K562 (cell line): ENCODE results near the gene HSD17B12. TPM values are rescaled to one million over a fixed set of nuclear protein-coding genes. Genes with fewer than 3 reads are reported as not detected.

Source experiments
- ATAC-seq: fragments of 200-7000 bp; cut with Tn5 transposase; 3 replicates; pipeline ENCODE4 v1.9.1; 2020; ENCODE audit warnings: moderate library complexity
- BruUV-seq: library from RNA; stranded (reverse); fragments of 400-500 nt; replicated peaks from 2 replicates; lab custom pipeline; 2021; lab: Mats Ljungman, UMichigan
- CTCF ChIA-PET: fragments of 300-600 bp; formaldehyde crosslinking; extraction: SDS; loops from one replicate; lab custom pipeline; 2021; ENCODE audit warnings: low intra/inter-chr PET ratio; lab: Yijun Ruan, JAX
- POLR2A ChIA-PET: fragments of 300-600, 350-650 bp; sonication (Branson Sonifier 250); formaldehyde crosslinking; extraction: SDS; loops from one replicate; lab custom pipeline; 2021; ENCODE audit warnings: antibody characterized with exemption, inconsistent platforms; lab: Yijun Ruan, JAX
- DNase-seq, 4 experiments: peaks; one replicate each; pipeline versions ENCODE4 v3.0.0 to v3.0.0-alpha.2; 2011 to 2018; ENCODE audit warnings: low spot score in 3 of 4, mixed read lengths in 3 of 4; ENCODE audit errors: extremely low read depth in 1 of 4
- FAIRE-seq: peaks from 2 replicates; lab custom pipeline; 2011; peaks lifted over from hg19 to GRCh38; lab: Jason Lieb, UNC
- H2AFZ ChIP-seq: 2 replicates; pipeline ENCODE4 v1.6.0; 2011; ENCODE audit warnings: low read depth, low read length, control low read depth, inconsistent platforms
- H3K27ac ChIP-seq: fragments of 200-600 bp; 3 replicates; pipeline ENCODE4 v1.8.0; 2011; ENCODE audit warnings: low read depth, mild to moderate bottlenecking, control low read depth, inconsistent platforms, low read length, moderate library complexity, mixed read lengths; ENCODE audit errors: extremely low read depth
- H3K27me3 ChIP-seq, 2 experiments: fragments of 300-600 bp in 1 of 2; 2 replicates in 1 of 2; 3 replicates in 1 of 2; pipeline versions ENCODE4 v1.6.0 to v1.8.0; 2011; ENCODE audit warnings: inconsistent platforms in 2 of 2, low read length in 2 of 2, mild to moderate bottlenecking in 1 of 2, mixed read lengths in 1 of 2, moderate library complexity in 1 of 2; ENCODE audit not compliant: control insufficient read depth in 2 of 2, insufficient read depth in 2 of 2
- H3K36me3 ChIP-seq: fragments of 300-600 bp; 3 replicates; pipeline ENCODE4 v1.8.0; 2011; ENCODE audit warnings: mild to moderate bottlenecking, low read length, inconsistent platforms; ENCODE audit not compliant: control insufficient read depth, insufficient read depth
- H3K4me1 ChIP-seq, 2 experiments: fragments of 200-600 bp in 1 of 2; replicated peaks in 1 of 2; 2 replicates in 1 of 2; 3 replicates in 1 of 2; pipeline versions ENCODE4 v1.5.1 to v1.8.0; 2011; ENCODE audit warnings: inconsistent platforms in 2 of 2, low read length in 2 of 2, mild to moderate bottlenecking in 1 of 2, mixed read lengths in 1 of 2, moderate library complexity in 1 of 2; ENCODE audit not compliant: control insufficient read depth in 2 of 2, insufficient read depth in 2 of 2
- H3K4me2 ChIP-seq: 2 replicates; pipeline ENCODE4 v1.6.1; 2011; ENCODE audit warnings: low read length, control low read depth, inconsistent platforms, mixed read lengths; ENCODE audit not compliant: insufficient read depth
- H3K4me3 ChIP-seq: fragments of 200-600 bp; sonication (generic), shearing (Covaris generic); 2 replicates; pipeline ENCODE4 v1.5.1; 2016; ENCODE audit warnings: control low read depth, inconsistent platforms
- H3K79me2 ChIP-seq: fragments of 200-600 bp; 3 replicates; pipeline ENCODE4 v1.8.0; 2011; ENCODE audit warnings: low read length, inconsistent platforms; ENCODE audit not compliant: control insufficient read depth, insufficient read depth
- H3K9ac ChIP-seq, 2 experiments: 2 replicates each; pipeline versions ENCODE4 v1.6.0 to v1.6.1; 2011; ENCODE audit warnings: low read depth in 2 of 2, low read length in 2 of 2, control low read depth in 1 of 2, inconsistent platforms in 1 of 2, mild to moderate bottlenecking in 1 of 2, mixed read lengths in 1 of 2; ENCODE audit not compliant: insufficient read depth in 1 of 2
- H3K9me1 ChIP-seq: one replicate; pipeline ENCODE4 v1.6.0; 2011; ENCODE audit warnings: inconsistent platforms, mild to moderate bottlenecking, low read length, moderate library complexity; ENCODE audit not compliant: control insufficient read depth, insufficient read depth
- H3K9me3 ChIP-seq: replicated peaks from 2 replicates; pipeline ENCODE4 v1.5.1; 2011; ENCODE audit warnings: low read depth, low read length, inconsistent platforms; ENCODE audit not compliant: control insufficient read depth, insufficient read depth
- H4K20me1 ChIP-seq: replicated peaks from 2 replicates; pipeline ENCODE4 v1.6.1; 2011; ENCODE audit warnings: low read length, inconsistent platforms, mixed read lengths; ENCODE audit not compliant: control insufficient read depth, insufficient read depth
- BMI1 ChIP-seq: fragments of 150-350 bp; IDR thresholded peaks from 2 replicates; pipeline ENCODE4 v1.6.1; 2014; ENCODE audit warnings: low read length
- BRF1 ChIP-seq: IDR thresholded peaks from 3 replicates; pipeline ENCODE4 v1.6.1; 2011; ENCODE audit warnings: borderline replicate concordance, mild to moderate bottlenecking; ENCODE audit not compliant: insufficient read length; ENCODE audit errors: extremely low read depth
- CBFB ChIP-seq: sonication (generic); formaldehyde crosslinking; IDR thresholded peaks from 2 replicates; pipeline ENCODE4 v1.4.0; 2020; ENCODE audit warnings: mild to moderate bottlenecking, missing genetic modification reagents
- E2F1 ChIP-seq: sonication (generic); formaldehyde crosslinking; IDR thresholded peaks from 2 replicates; pipeline ENCODE4 v1.8.1; 2023; ENCODE audit warnings: mild to moderate bottlenecking, missing genetic modification reagents, moderate library complexity
- FOSL1 ChIP-seq: fragments of 200-800 bp; sonication (Bioruptor generic); conservative IDR thresholded peaks from 2 replicates; pipeline ENCODE4 v1.6.1; 2016; ENCODE audit warnings: missing genetic modification characterization, missing compliant biosample characterization
- NCOR1 ChIP-seq: fragments of 450-650 bp; IDR thresholded peaks from 2 replicates; pipeline ENCODE4 v1.6.1; 2016; ENCODE audit warnings: mild to moderate bottlenecking, moderate library complexity
- NR2C2 ChIP-seq, 2 experiments: fragments of 200-800 bp in 1 of 2; sonication (Bioruptor generic) in 1 of 2; sonication (generic) in 1 of 2; formaldehyde crosslinking in 1 of 2; IDR thresholded peaks; 2 replicates each; pipeline versions ENCODE4 v1.6.1 to v1.8.0; 2016 to 2022; ENCODE audit warnings: mild to moderate bottlenecking in 1 of 2, missing compliant biosample characterization in 1 of 2, missing genetic modification characterization in 1 of 2, missing genetic modification reagents in 1 of 2
- NUFIP1 ChIP-seq: fragments of 450-650 bp; IDR thresholded peaks from 2 replicates; pipeline ENCODE4 v1.6.1; 2018; ENCODE audit not compliant: partially characterized antibody
- RAD51 ChIP-seq: fragments of 450-650 bp; IDR thresholded peaks from 2 replicates; pipeline ENCODE4 v1.7.1; 2016; ENCODE audit warnings: low read depth, mild to moderate bottlenecking, borderline replicate concordance
- RBM17 ChIP-seq: fragments of 200-400 bp; formaldehyde crosslinking; IDR thresholded peaks from 2 replicates; pipeline ENCODE4 v1.6.1; 2017; ENCODE audit warnings: low read depth, mild to moderate bottlenecking, low read length, borderline replicate concordance
- SPI1 ChIP-seq: IDR thresholded peaks from 2 replicates; pipeline ENCODE4 v1.6.1; 2011; ENCODE audit warnings: low read depth, low read length, control low read depth, borderline replicate concordance
- TGIF2 ChIP-seq: sonication (generic); formaldehyde crosslinking; IDR thresholded peaks from 2 replicates; pipeline ENCODE4 v1.8.1; 2022; ENCODE audit warnings: mild to moderate bottlenecking, missing genetic modification reagents, moderate library complexity
- U2AF2 ChIP-seq: fragments of 200-400 bp; formaldehyde crosslinking; optimal IDR thresholded peaks from 2 replicates; pipeline ENCODE3; 2017; ENCODE audit warnings: low read depth, mild to moderate bottlenecking, low read length
- ZNF143 ChIP-seq: sonication (generic); formaldehyde crosslinking; IDR thresholded peaks from 2 replicates; pipeline ENCODE4 v1.9.0; 2022; ENCODE audit warnings: mild to moderate bottlenecking, missing genetic modification reagents
- ZNF699 ChIP-seq: fragments of 250-450 bp; sonication (Bioruptor Pico); IDR thresholded peaks from 2 replicates; pipeline ENCODE4 v1.8.0; 2021; ENCODE audit warnings: mild to moderate bottlenecking, moderate library complexity; ENCODE audit not compliant: insufficient replicate concordance
- WGBS: fragments of 100-300 bp; shearing (Covaris generic); methylation state at CpG from one replicate; pipeline ENCODE4 v1.1.6; 2016; ENCODE audit warnings: low coverage, mixed read lengths; ENCODE audit not compliant: insufficient coverage; ENCODE audit errors: missing lambda C conversion rate; 5-methylcytosine and 5-hydroxymethylcytosine counted together
- in situ Hi-C: fragments of 300-500 bp; cut with MboI; formaldehyde crosslinking; loops from 4 replicates; pipeline ENCODE4 v1.15.0; 2018; ENCODE audit warnings: inconsistent platforms, mixed read lengths
- intact Hi-C: fragments of 100-400 bp; cut with micrococcal nuclease; formaldehyde crosslinking; loops from 2 replicates; pipeline ENCODE4 v1.14.2; 2022
- polyA plus RNA-seq, 8 experiments: library from polyadenylated mRNA; depleted of rRNA in 4 of 8; stranded (reverse) in 5 of 8; unstranded in 3 of 8; fragments of >200 nt; fragmentation: Nextera tagmentation in 2 of 8; fragmentation: Illumina TruSeq in 1 of 8; extraction: Ambion mirVana in 2 of 8; extraction: Trizol in 1 of 8; gene quantifications; 2 replicates each; pipeline versions ENCODE4 v1.2.1 to v1.2.3, GENCODE V29; 2011 to 2014; ENCODE audit warnings: inconsistent platforms in 1 of 8, missing spikeins in 1 of 8
- total RNA-seq, 7 experiments: library from RNA; depleted of rRNA in 6 of 7; stranded (reverse); fragments of >200 nt in 6 of 7; fragmentation: Illumina TruSeq in 2 of 7; extraction: Trizol in 2 of 7; gene quantifications; 2 replicates each; pipeline versions ENCODE4 v1.2.1 to v1.2.3, GENCODE V29; 2011 to 2021; ENCODE audit warnings: low replicate concordance in 1 of 7

Gene HSD17B12
- total and polyA plus RNA-seq, 9 of the 15 experiments (the other 6 are each of a cell fraction or from before 2014, with no cell fraction given), result 9.1 to 34.5 (median 23.3) TPM

GRCh38 chr11:43894546-43894945 is 214.0 kb downstream of the HSD17B12 start:
- peaks cover 58% of the 10 kb centered on the region; the same call in 2 of the 3 replicates for H3K36me3 ChIP-seq
- in situ Hi-C loops, result no loop called here
- CTCF ChIA-PET, result no interaction called here
- intact Hi-C loops, result no loop called here
- 63% methylated on average over 2 of the region's 2 CpGs for WGBS
- H3K79me2 ChIP-seq, result no peaks in the 10 kb centered on the region
- BruUV-seq, result no TSS peak
- H3K27ac ChIP-seq, result no peak overlapping the region
- DNase-seq (no peak), FAIRE-seq (no peak), ATAC-seq (no peak)
- POLR2A ChIA-PET, result no interaction called here
- TF ChIP-seq ZNF699 (CRISPR knock-in tag) (no peak), BRF1 (no peak), RAD51 (no peak), TGIF2 (no peak), NR2C2 (CRISPR knock-in tag; IDR thresholded peaks at IDR 0.05) (no peak), NR2C2 (tag; IDR thresholded peaks at IDR 0.05) (no peak), NCOR1 (no peak), NUFIP1 (no peak), ZNF143 (CRISPR knock-in tag) (no peak), E2F1 (no peak), U2AF2 (no peak), RBM17 (no peak), BMI1 (no peak), SPI1 (no peak), FOSL1 (tag) (no peak), CBFB (no peak)
- no peak overlapping the region for H2AFZ ChIP-seq
- H3K9me3 ChIP-seq, result no peaks in the 10 kb centered on the region; the same call in 1 of the 2 replicates
- no peaks in the 10 kb centered on the region for H3K27me3 ChIP-seq
- H3K4me2 ChIP-seq, result no peak overlapping the region
- no peak overlapping the region for H3K4me3 ChIP-seq
- no peak overlapping the region for H3K9ac ChIP-seq
- H4K20me1 ChIP-seq, result no peaks in the 10 kb centered on the region
- H3K4me1 ChIP-seq, result no peaks in the 10 kb centered on the region
- H3K9me1 ChIP-seq, result no peaks in the 10 kb centered on the region
